Neuron (in vitro differentiated cells): ENCODE results near the gene RPL35.
A peak's percentile ranks its signal among the peaks of the same experiment; 100 is the strongest.

Source experiments
- H2AFZ ChIP-seq: one replicate; pipeline ENCODE4 v1.6.1; 2013; ENCODE audit warnings: low read depth, mild to moderate bottlenecking, inconsistent platforms, low read length, moderate library complexity
- H3K27me3 ChIP-seq: one replicate; pipeline ENCODE4 v1.6.1; 2013; ENCODE audit warnings: low read length; ENCODE audit not compliant: insufficient read depth
- H3K36me3 ChIP-seq: one replicate; pipeline ENCODE4 v1.6.1; 2013; ENCODE audit warnings: low read length; ENCODE audit not compliant: insufficient read depth
- H3K4me1 ChIP-seq: one replicate; pipeline ENCODE4 v1.6.1; 2013; ENCODE audit warnings: low read length; ENCODE audit not compliant: insufficient read depth
- H3K4me3 ChIP-seq: 2 replicates; pipeline ENCODE4 v1.5.1; 2013; ENCODE audit warnings: mild to moderate bottlenecking, low read length, moderate library complexity
- H3K9me3 ChIP-seq: one replicate; pipeline ENCODE4 v1.6.1; 2013; ENCODE audit warnings: low read length

The RPL35 gene

GRCh38 chr9:124813501-124814163 is 48.1 kb downstream of the RPL35 start:
- H3K4me3 ChIP-seq = no peak overlapping the region
- H3K36me3 ChIP-seq = no peaks in the 10 kb centered on the region
- no peaks in the 10 kb centered on the region for H3K27me3 ChIP-seq
- no peaks in the 10 kb centered on the region for H3K9me3 ChIP-seq
- H2AFZ ChIP-seq = no peak overlapping the region
- H3K4me1 ChIP-seq = peaks cover 28% of the 10 kb centered on the region

GRCh38 chr9:124813041-124813440 is 48.7 kb downstream of the RPL35 start:
- Histone ChIP-seq H3K27me3 (no peaks in the 10 kb centered on the region), H3K36me3 (no peaks in the 10 kb centered on the region), H3K9me3 (no peaks in the 10 kb centered on the region), H3K4me3 (no peak overlapping the region), H2AFZ (no peak overlapping the region), H3K4me1 (peaks cover 28% of the 10 kb centered on the region)

GRCh38 chr9:124812441-124812876 is 49.3 kb downstream of the RPL35 start:
- Histone ChIP-seq H2AFZ (no peak overlapping the region), H3K9me3 (no peaks in the 10 kb centered on the region), H3K4me1 (peaks cover 28% of the 10 kb centered on the region), H3K27me3 (no peaks in the 10 kb centered on the region), H3K4me3 (no peak overlapping the region), H3K36me3 (no peaks in the 10 kb centered on the region)

- Histone ChIP-seq H3K36me3 (no peaks in the 10 kb centered on the region), H3K4me3 (no peak overlapping the region), H3K27me3 (no peaks in the 10 kb centered on the region), H2AFZ (peak overlapping the region; percentile 4), H3K4me1 (peaks cover 28% of the 10 kb centered on the region), H3K9me3 (no peaks in the 10 kb centered on the region)
Observed at GRCh38 chr9:124810663-124811355, 50.9 kb downstream of the RPL35 start.

GRCh38 chr9:124809741-124810500 is 51.8 kb downstream of the RPL35 start:
- Histone ChIP-seq H3K36me3 (no peaks in the 10 kb centered on the region), H3K9me3 (no peaks in the 10 kb centered on the region), H3K4me3 (no peak overlapping the region), H3K27me3 (no peaks in the 10 kb centered on the region), H3K4me1 (peaks cover 28% of the 10 kb centered on the region), H2AFZ (no peak overlapping the region)

GRCh38 chr9:124809211-124809610 is 52.5 kb downstream of the RPL35 start:
- no peaks in the 10 kb centered on the region for H3K27me3 ChIP-seq
- H3K4me3 ChIP-seq = no peak overlapping the region
- no peaks in the 10 kb centered on the region for H3K9me3 ChIP-seq
- peaks cover 28% of the 10 kb centered on the region for H3K4me1 ChIP-seq
- no peak overlapping the region for H2AFZ ChIP-seq
- no peaks in the 10 kb centered on the region for H3K36me3 ChIP-seq

- H2AFZ ChIP-seq = no peak overlapping the region
- no peaks in the 10 kb centered on the region for H3K27me3 ChIP-seq
- no peaks in the 10 kb centered on the region for H3K36me3 ChIP-seq
- H3K9me3 ChIP-seq = no peaks in the 10 kb centered on the region
- no peak overlapping the region for H3K4me3 ChIP-seq
- H3K4me1 ChIP-seq = peaks cover 28% of the 10 kb centered on the region
Observed at GRCh38 chr9:124808246-124808956, 53.4 kb downstream of the RPL35 start.
